HPDE6-E6E7 (cell line): ENCODE data around the gene NANOGP8.
"Not testable (repeated sequence)": the region's sequence is repeated elsewhere in the genome, so short reads cannot be mapped to it uniquely, and the experiment has no call there.

Experiments
- DNase-seq: peaks from one replicate; pipeline ENCODE4 v3.0.0; 2011; ENCODE audit warnings: missing footprints; ENCODE audit errors: extremely low spot score

Gene NANOGP8

GRCh38 chr15:35085176-35085919, at the start of gene NANOGP8:
TSS of gene NANOGP8 (minus strand) at chr15:35085295. CDS start at chr15:35085110, 185 bp downstream.
- DNase-seq = not testable (repeated sequence)

GRCh38 chr15:35134299-35134698, 49.2 kb upstream of the NANOGP8 start:
- DNase-seq = no peak

- DNase-seq = no peak
Measured at GRCh38 chr15:35130245-35130644, 45.1 kb upstream of the NANOGP8 start.

- DNase-seq = no peak
Measured at GRCh38 chr15:35129361-35129760, 44.3 kb upstream of the NANOGP8 start.

GRCh38 chr15:35127717-35128116, 42.6 kb upstream of the NANOGP8 start:
- DNase-seq = no peak

- no peak for DNase-seq
Measured at GRCh38 chr15:35126236-35126635, 41.1 kb upstream of the NANOGP8 start.

GRCh38 chr15:35123743-35124142, 38.6 kb upstream of the NANOGP8 start:
- DNase-seq = no peak

GRCh38 chr15:35121611-35122359, 36.7 kb upstream of the NANOGP8 start:
- DNase-seq = no peak

- no peak for DNase-seq
Measured at GRCh38 chr15:35120173-35120572, 35.1 kb upstream of the NANOGP8 start.

GRCh38 chr15:35118960-35119359, 33.9 kb upstream of the NANOGP8 start:
- DNase-seq = no peak

- no peak for DNase-seq
Measured at GRCh38 chr15:35117543-35118265, 32.6 kb upstream of the NANOGP8 start.

- no peak for DNase-seq
Measured at GRCh38 chr15:35115155-35115725, 30.1 kb upstream of the NANOGP8 start.

GRCh38 chr15:35112346-35112745, 27.3 kb upstream of the NANOGP8 start:
- DNase-seq = no peak

- DNase-seq = no peak
Measured at GRCh38 chr15:35111861-35112260, 26.8 kb upstream of the NANOGP8 start.

- no peak for DNase-seq
Measured at GRCh38 chr15:35108453-35108852, 23.4 kb upstream of the NANOGP8 start.

- no peak for DNase-seq
Measured at GRCh38 chr15:35107561-35107960, 22.5 kb upstream of the NANOGP8 start.

- DNase-seq = no peak
Measured at GRCh38 chr15:35107122-35107521, 22.0 kb upstream of the NANOGP8 start.

- no peak for DNase-seq
Measured at GRCh38 chr15:35104526-35105147, 19.5 kb upstream of the NANOGP8 start.

- DNase-seq = no peak
Measured at GRCh38 chr15:35102186-35102585, 17.1 kb upstream of the NANOGP8 start.

- no peak for DNase-seq
Measured at GRCh38 chr15:35101335-35101734, 16.2 kb upstream of the NANOGP8 start.

- DNase-seq = no peak
Measured at GRCh38 chr15:35098737-35099136, 13.6 kb upstream of the NANOGP8 start.

- no peak for DNase-seq
Measured at GRCh38 chr15:35095941-35096340, 10.8 kb upstream of the NANOGP8 start.
